Measurements from ENCODE around the gene XRCC4. TPM values are rescaled to one million over a fixed set of nuclear protein-coding genes. Genes with fewer than 3 reads are reported as not detected.

Gene XRCC4
- total RNA-seq, 1 experiment from 2014 or later, result 24.6 TPM

- TF ChIP-seq POLR2AphosphoS5 (IDR thresholded peaks at IDR 0.05; ENCODE audit: low read depth, low read length), result no peak
- TF ChIP-seq, protein P1, sequence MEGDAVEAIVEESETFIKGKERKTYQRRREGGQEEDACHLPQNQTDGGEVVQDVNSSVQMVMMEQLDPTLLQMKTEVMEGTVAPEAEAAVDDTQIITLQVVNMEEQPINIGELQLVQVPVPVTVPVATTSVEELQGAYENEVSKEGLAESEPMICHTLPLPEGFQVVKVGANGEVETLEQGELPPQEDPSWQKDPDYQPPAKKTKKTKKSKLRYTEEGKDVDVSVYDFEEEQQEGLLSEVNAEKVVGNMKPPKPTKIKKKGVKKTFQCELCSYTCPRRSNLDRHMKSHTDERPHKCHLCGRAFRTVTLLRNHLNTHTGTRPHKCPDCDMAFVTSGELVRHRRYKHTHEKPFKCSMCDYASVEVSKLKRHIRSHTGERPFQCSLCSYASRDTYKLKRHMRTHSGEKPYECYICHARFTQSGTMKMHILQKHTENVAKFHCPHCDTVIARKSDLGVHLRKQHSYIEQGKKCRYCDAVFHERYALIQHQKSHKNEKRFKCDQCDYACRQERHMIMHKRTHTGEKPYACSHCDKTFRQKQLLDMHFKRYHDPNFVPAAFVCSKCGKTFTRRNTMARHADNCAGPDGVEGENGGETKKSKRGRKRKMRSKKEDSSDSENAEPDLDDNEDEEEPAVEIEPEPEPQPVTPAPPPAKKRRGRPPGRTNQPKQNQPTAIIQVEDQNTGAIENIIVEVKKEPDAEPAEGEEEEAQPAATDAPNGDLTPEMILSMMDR (IDR thresholded peaks at IDR 0.05 in 2 of 3, conservative IDR thresholded peaks at IDR 0.05 in 1 of 3; ENCODE audit: borderline replicate concordance in 1 of 3, insufficient read depth in 1 of 3, low read depth in 2 of 3, low read length in 2 of 3), result no peak
- TF ChIP-seq CEBPB (IDR thresholded peaks at IDR 0.05; ENCODE audit: low read depth), result no peak
- TF ChIP-seq ELF1 (IDR thresholded peaks at IDR 0.05; ENCODE audit: borderline replicate concordance, low read depth), result no peak
- no peak for TF ChIP-seq POLR2A (IDR thresholded peaks at IDR 0.05; ENCODE audit: borderline replicate concordance, extremely low read depth, insufficient read depth, insufficient read length)
- no peak for TF ChIP-seq RAD21 (IDR thresholded peaks at IDR 0.05; ENCODE audit: low read depth)
- no peak for TF ChIP-seq SIN3A (IDR thresholded peaks at IDR 0.05; ENCODE audit: low read depth)
Observed at GRCh38 chr5:83312663-83313062, 235.3 kb downstream of the XRCC4 start (continued).

DNA sequence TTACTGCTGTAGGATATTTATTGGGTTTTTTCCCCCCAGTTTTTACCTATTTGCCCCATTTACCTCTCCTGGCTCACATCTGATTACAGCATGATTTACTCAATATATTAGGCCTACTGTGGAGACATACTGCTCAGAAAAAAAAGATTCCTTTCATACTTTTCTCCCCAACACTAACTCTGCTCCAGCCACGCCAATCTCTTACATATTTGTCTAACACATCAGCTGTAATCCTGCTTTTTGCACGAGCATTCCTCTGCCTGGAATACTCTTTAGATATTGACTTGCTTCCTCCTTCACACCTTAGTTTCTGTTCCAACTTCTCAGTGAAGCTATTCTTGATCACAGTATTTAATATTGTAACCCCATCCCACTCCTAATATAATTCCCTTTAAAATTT, 236.1 kb downstream of the XRCC4 start:
- no peak overlapping the region for H3K27ac ChIP-seq (ENCODE audit: low read depth, low read length)
- H3K9me2 ChIP-seq (ENCODE audit: insufficient read depth), result no peaks in the 10 kb centered on the region
- ChIA-PET RAD21 (ENCODE audit: low non-redundant PET in 1 of 2, low total read pairs in 2 of 2, uncharacterized antibody in 2 of 2, unreplicated experiment in 2 of 2) (no interaction called here), CTCF (no interaction called here), POLR2A (no interaction called here)
- no TSS peak for BruUV-seq (replicated peaks)
- no peaks in the 10 kb centered on the region for H3K27me3 ChIP-seq (ENCODE audit: insufficient read depth, low read length)
- intact Hi-C loops (cut with micrococcal nuclease), result no loop called here
- no peak for ATAC-seq
- H3K4me3 ChIP-seq (replicated peaks in 1 of 2; ENCODE audit: low read depth in 1 of 2, low read length in 2 of 2), result no peak overlapping the region
- peaks cover 0 to 5% of the 10 kb centered on the region in 2 experiments; a peak in 1 of 4 replicates for H3K4me1 ChIP-seq (ENCODE audit: control insufficient read depth in 1 of 2, insufficient read depth in 2 of 2, low read length in 2 of 2)
- H3K9ac ChIP-seq (ENCODE audit: low read length), result no peak overlapping the region
- DNase-seq (ENCODE audit: low read depth, low spot score), result no peak
- no peaks in the 10 kb centered on the region for H3K79me2 ChIP-seq (ENCODE audit: insufficient read depth, low read length)
- H3K9me3 ChIP-seq (ENCODE audit: control insufficient read depth in 1 of 2, insufficient read depth in 1 of 2, low read depth in 1 of 2, low read length in 2 of 2), result peaks cover 5 to 9% of the 10 kb centered on the region in 2 experiments; a peak in 2 of 4 replicates
- no peak overlapping the region for H3K4me2 ChIP-seq (ENCODE audit: low read length)
- TF ChIP-seq POLR2A (IDR thresholded peaks at IDR 0.05; ENCODE audit: borderline replicate concordance, extremely low read depth, insufficient read depth, insufficient read length) (no peak), ZBTB33 (IDR thresholded peaks at IDR 0.05; ENCODE audit: extremely low read depth, insufficient replicate concordance, low read length) (no peak), ATF3 (IDR thresholded peaks at IDR 0.05) (no peak), TCF7L2 (IDR thresholded peaks at IDR 0.05; ENCODE audit: borderline replicate concordance, extremely low read depth, insufficient read depth, insufficient read length) (no peak), CBX3 (IDR thresholded peaks at IDR 0.05; ENCODE audit: low read depth) (no peak), EGR1 (IDR thresholded peaks at IDR 0.05; ENCODE audit: low read depth) (no peak)
- TF ChIP-seq, protein P1 (IDR thresholded peaks at IDR 0.05 in 2 of 3, conservative IDR thresholded peaks at IDR 0.05 in 1 of 3; ENCODE audit: borderline replicate concordance in 1 of 3, insufficient read depth in 1 of 3, low read depth in 2 of 3, low read length in 2 of 3), result no peak
- no peaks in the 10 kb centered on the region for H4K20me1 ChIP-seq (ENCODE audit: insufficient read depth)
- H3K36me3 ChIP-seq (ENCODE audit: control insufficient read depth in 1 of 2, insufficient read depth in 2 of 2, low read length in 2 of 2), result no peaks in the 10 kb centered on the region
- H2AFZ ChIP-seq (ENCODE audit: low read depth, low read length, poor library complexity, severe bottlenecking), result no peak overlapping the region
